GM18511 (cell line): ENCODE measurements around the gene CCHCR1.

Experiments used
- ATAC-seq: cut with Tn5 transposase; IDR thresholded peaks from one replicate; pipeline ENCODE4 v1.9.1; 2021; ENCODE audit warnings: mild to moderate bottlenecking, moderate library complexity; ENCODE audit not compliant: unreplicated experiment

Gene CCHCR1

GRCh38 chr6:31110825-31111582, 46.6 kb downstream of the CCHCR1 start:
- ATAC-seq, result no peak

- no peak for ATAC-seq
These were observed 50.5 kb downstream of the CCHCR1 start for GRCh38 chr6:31107052-31107451.

- ATAC-seq, result no peak
These were observed 54.5 kb downstream of the CCHCR1 start for GRCh38 chr6:31103136-31103535.

DNA sequence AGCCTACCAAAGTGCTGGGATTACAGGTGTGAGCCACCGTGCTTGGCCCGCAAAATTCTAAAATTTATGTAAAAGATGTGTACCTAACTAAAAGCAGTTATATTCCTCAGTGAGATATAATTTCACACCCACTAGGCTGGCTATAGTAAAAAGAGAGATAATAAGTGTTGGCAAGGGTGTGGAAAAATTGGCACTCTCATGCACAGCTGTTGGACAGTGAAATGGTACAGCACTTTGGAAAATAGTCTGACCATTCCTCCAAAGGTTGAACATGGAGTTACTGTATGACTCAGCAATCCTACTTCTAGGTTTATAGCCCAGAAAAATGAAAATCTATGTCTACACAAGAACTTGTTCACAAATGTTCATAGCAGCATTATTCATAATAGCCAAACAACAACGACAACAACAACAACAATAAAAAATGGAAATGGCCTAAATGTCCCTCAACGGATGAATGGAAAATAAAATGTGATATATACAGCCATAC, 59.1 kb downstream of the CCHCR1 start:
- no peak for ATAC-seq

DNA sequence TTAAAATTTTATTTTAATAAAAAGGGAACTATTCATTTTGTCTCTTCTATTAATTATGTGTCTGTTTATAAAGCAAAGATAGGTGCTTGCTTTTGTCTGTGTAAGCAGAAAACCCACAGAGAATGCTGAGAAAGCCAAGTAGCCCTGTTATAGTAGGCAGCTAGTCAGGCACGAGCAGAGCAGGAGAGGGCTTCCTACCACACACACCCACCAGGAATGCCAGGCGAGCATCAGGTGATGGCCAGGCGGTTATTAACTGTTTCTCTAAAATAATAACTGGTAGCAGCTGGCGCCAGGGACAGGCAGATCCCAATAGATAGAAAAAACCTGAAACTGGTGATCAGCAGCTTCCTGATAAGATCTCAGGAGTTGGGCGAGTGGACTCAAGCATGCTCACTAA, 60.9 kb downstream of the CCHCR1 start:
- ATAC-seq, result no peak

GRCh38 chr6:31096215-31096614, 61.4 kb downstream of the CCHCR1 start:
- no peak for ATAC-seq

GRCh38 chr6:31094389-31094881, 63.2 kb downstream of the CCHCR1 start:
- ATAC-seq, result no peak

DNA sequence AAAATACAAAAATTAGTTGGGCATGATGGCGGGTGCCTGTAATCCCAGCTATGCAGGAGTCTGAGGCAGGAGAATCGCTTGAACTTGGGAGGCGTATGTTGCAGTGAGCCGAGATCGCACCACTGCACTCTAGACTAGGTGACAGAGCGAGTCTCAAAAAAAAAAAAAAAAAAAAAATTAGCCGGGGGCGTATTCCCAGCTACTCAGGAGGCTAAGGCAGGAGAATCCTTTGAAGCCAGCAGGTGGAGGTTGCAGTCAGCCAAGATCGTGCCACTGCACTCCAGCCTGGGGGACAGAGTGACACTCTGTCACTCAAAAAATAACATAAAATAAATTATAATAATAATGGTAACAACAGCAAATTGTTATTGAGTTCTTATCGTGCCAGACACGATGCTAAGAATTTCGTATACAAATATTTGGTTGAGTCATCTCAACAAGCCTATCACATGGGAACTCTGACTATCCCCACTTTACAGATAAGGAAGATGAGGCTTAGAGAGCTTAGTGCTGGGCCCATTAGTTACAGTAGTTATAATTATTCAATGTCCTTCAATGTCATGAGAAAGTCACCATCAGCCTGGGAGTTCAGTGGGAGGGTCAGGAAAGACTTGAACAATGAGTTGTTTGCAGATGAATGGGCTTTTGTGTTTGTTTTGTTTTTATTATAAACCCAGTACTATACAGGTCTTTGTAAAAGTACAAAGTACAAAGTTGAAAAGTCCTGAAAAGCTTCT, 64.7 kb downstream of the CCHCR1 start:
- ATAC-seq, result no peak
